OCI-LY1 (cell line): ENCODE results near the gene CDH23.

Experiments used
- H2AFZ ChIP-seq: fragments of 200-600 bp; sonication (generic), shearing (Covaris generic); 2 replicates; pipeline ENCODE4 v1.6.0; 2014; ENCODE audit warnings: antibody characterized with exemption, mild to moderate bottlenecking, low read length
- H3F3A ChIP-seq: fragments of 200-600 bp; sonication (generic), shearing (Covaris generic); 2 replicates; pipeline ENCODE4 v1.6.0; 2014; ENCODE audit warnings: mild to moderate bottlenecking, antibody characterized with exemption, low read length, moderate library complexity; ENCODE audit not compliant: insufficient read depth
- H3K27ac ChIP-seq: fragments of 200-600 bp; sonication (generic); 2 replicates; pipeline ENCODE4 v1.5.1; 2014; ENCODE audit warnings: low read length, mixed run types, mild to moderate bottlenecking, low read depth; ENCODE audit not compliant: poor library complexity, severe bottlenecking
- H3K27me3 ChIP-seq: fragments of 200-600 bp; sonication (generic); 2 replicates; pipeline ENCODE4 v1.6.0; 2014; ENCODE audit warnings: antibody characterized with exemption, mild to moderate bottlenecking, low read length, moderate library complexity; ENCODE audit not compliant: insufficient read depth
- H3K36me3 ChIP-seq: fragments of 200-600 bp; sonication (generic); 2 replicates; pipeline ENCODE4 v1.6.1; 2014; ENCODE audit warnings: mild to moderate bottlenecking, antibody characterized with exemption, low read length, moderate library complexity, mixed read lengths; ENCODE audit not compliant: insufficient read depth
- H3K4me1 ChIP-seq: fragments of 200-600 bp; sonication (generic); 2 replicates; pipeline ENCODE4 v1.5.1; 2014; ENCODE audit warnings: mild to moderate bottlenecking, low read length, moderate library complexity; ENCODE audit not compliant: insufficient read depth, severe bottlenecking
- H3K4me2 ChIP-seq: fragments of 200-600 bp; sonication (generic), shearing (Covaris generic); 2 replicates; pipeline ENCODE4 v1.6.1; 2014; ENCODE audit warnings: low read length
- H3K4me3 ChIP-seq: fragments of 200-600 bp; sonication (generic); 2 replicates; pipeline ENCODE4 v1.5.1; 2014; ENCODE audit warnings: low read length, low read depth, mild to moderate bottlenecking, mixed read lengths; ENCODE audit not compliant: poor library complexity, severe bottlenecking
- H3K79me2 ChIP-seq: fragments of 200-600 bp; shearing (Covaris generic); 2 replicates; pipeline ENCODE4 v1.6.1; 2016; ENCODE audit warnings: mixed run types, low read length, mixed read lengths; ENCODE audit not compliant: insufficient read depth
- H3K9ac ChIP-seq: fragments of 200-600 bp; sonication (generic), shearing (Covaris generic); 2 replicates; pipeline ENCODE4 v1.6.1; 2014; ENCODE audit warnings: mild to moderate bottlenecking, low read length, mixed read lengths
- H3K9me2 ChIP-seq: fragments of 200-600 bp; sonication (generic), shearing (Covaris generic); 2 replicates; pipeline ENCODE4 v1.6.1; 2014; ENCODE audit warnings: low read depth, mild to moderate bottlenecking, low read length, mixed read lengths
- H3K9me3 ChIP-seq: fragments of 200-600 bp; shearing (Covaris generic); 2 replicates; pipeline ENCODE4 v1.6.1; 2014; ENCODE audit warnings: low read length, mixed read lengths
- H4K20me1 ChIP-seq: fragments of 200-600 bp; sonication (generic), shearing (Covaris generic); 2 replicates; pipeline ENCODE4 v1.6.0; 2016; ENCODE audit warnings: mild to moderate bottlenecking, low read length; ENCODE audit not compliant: insufficient read depth
- EZH2 ChIP-seq: fragments of 200-600 bp; sonication (generic), shearing (Covaris generic); IDR thresholded peaks from 2 replicates; pipeline ENCODE4 v1.8.0; 2017; ENCODE audit warnings: borderline replicate concordance, mixed run types, mild to moderate bottlenecking, antibody characterized with exemption, low read length, moderate library complexity, mixed read lengths
- TF ChIP-seq, protein P1 (sequence below): fragments of 200-600 bp; sonication (generic), shearing (Covaris generic); IDR thresholded peaks from 2 replicates; pipeline ENCODE4 v1.5.1; 2017; ENCODE audit warnings: mild to moderate bottlenecking, antibody characterized with exemption, low read length, moderate library complexity, mixed read lengths

Gene CDH23

DNA sequence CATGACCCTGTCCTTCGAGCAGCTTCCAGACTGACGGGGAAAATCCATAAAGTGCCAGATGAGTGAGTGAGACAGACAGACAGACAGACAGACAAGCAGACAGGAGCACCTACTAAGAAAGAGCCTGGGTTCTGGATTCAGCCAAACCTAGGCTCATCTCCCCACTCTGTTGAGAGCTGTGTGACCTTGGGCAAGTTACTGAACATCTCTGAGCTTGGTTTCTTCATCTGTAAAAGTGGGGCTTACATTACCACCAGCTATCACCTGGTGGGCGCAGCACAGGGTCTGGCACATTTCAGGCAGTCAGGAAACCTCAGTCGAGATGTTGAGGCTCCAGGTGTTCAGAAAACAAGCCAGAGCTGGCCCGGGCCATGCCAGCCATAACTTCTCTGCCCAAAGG, 285.3 kb downstream of the CDH23 start:
- Histone ChIP-seq H2AFZ (no peak overlapping the region), H3K79me2 (no peaks in the 10 kb centered on the region), H3K9ac (no peak overlapping the region), H3K4me1 (no peaks in the 10 kb centered on the region), H3K9me2 (no peaks in the 10 kb centered on the region), H3K9me3 (no peaks in the 10 kb centered on the region), H3K4me3 (no peak overlapping the region), H3F3A (no peaks in the 10 kb centered on the region), H3K4me2 (no peak overlapping the region), H3K27ac (no peak overlapping the region), H4K20me1 (no peaks in the 10 kb centered on the region), H3K27me3 (peaks cover 11% of the 10 kb centered on the region; the same call in 1 of the 2 replicates), H3K36me3 (no peaks in the 10 kb centered on the region)
- TF ChIP-seq, protein P1, sequence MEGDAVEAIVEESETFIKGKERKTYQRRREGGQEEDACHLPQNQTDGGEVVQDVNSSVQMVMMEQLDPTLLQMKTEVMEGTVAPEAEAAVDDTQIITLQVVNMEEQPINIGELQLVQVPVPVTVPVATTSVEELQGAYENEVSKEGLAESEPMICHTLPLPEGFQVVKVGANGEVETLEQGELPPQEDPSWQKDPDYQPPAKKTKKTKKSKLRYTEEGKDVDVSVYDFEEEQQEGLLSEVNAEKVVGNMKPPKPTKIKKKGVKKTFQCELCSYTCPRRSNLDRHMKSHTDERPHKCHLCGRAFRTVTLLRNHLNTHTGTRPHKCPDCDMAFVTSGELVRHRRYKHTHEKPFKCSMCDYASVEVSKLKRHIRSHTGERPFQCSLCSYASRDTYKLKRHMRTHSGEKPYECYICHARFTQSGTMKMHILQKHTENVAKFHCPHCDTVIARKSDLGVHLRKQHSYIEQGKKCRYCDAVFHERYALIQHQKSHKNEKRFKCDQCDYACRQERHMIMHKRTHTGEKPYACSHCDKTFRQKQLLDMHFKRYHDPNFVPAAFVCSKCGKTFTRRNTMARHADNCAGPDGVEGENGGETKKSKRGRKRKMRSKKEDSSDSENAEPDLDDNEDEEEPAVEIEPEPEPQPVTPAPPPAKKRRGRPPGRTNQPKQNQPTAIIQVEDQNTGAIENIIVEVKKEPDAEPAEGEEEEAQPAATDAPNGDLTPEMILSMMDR: no peak
- TF ChIP-seq EZH2: no peak

DNA sequence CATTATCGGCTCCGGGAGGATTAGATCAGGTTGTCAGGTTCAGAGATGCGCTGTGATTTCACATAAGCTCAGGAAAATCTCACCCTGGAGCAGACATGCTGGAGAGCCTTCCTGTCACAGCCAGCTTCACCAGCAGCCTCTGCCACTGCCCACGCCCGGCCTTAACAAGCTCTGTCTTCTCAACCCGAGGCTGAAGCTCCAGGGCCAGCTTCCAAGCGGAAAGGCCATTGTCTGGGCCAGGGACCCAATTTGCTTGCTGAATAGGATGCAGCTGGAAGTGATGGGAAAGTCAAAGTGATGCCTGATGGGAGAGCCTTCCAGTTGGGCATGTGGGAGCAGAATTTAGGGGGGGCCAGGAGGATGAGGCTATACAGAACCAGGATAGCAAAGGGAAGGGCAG, 286.6 kb downstream of the CDH23 start:
- Histone ChIP-seq H2AFZ (no peak overlapping the region), H3K4me3 (no peak overlapping the region), H3K4me1 (no peaks in the 10 kb centered on the region), H3K79me2 (no peaks in the 10 kb centered on the region), H3K36me3 (no peaks in the 10 kb centered on the region), H3K9me3 (no peaks in the 10 kb centered on the region), H3K4me2 (no peak overlapping the region), H3K9ac (no peak overlapping the region), H3F3A (0 out of 2 replicates have a peak, but pooled peaks cover 2% of the 10 kb centered on the region), H3K9me2 (no peaks in the 10 kb centered on the region), H3K27me3 (0 out of 2 replicates have a peak, but pooled peaks cover 10% of the 10 kb centered on the region), H3K27ac (no peak overlapping the region), H4K20me1 (no peaks in the 10 kb centered on the region)
- TF ChIP-seq, protein P1: no peak
- TF ChIP-seq EZH2: no peak

DNA sequence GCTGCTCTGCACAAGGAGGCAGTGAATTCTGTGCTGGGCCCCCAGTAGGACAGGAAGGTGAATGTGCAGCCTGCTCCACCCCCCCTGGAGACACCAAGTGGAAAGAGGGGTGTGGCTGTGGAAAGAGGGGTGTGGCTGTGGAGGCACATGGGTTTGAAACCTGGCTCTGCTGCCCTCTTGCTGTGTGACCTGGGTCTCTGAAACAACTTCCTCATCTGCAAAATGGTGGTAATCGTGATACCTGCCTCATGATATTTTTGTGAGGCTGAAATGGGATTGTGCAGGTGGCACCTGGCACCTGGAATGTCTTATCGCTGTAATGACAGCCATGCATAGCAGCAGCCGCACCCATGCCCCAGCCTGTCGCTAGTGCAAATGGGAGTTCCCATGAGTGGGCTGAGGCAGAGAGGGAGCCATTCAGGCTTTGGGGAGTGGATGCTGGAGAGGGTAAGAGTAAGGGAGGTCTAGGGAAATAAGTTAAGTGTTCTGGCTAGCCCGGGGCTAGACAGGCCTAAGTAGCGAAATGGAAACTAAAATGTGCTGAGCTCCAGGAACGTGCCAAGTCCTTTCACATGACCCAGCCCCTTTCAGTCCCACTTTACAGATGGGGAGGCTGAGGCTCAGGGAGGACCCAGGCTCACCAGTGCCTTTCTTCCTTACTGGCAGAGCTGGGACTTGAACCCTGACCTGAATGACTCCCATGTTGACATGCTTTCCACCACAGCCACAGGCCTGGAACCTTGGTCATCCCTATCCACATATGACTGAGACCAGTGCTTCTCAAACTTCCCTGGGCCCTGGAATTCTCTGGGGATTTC, 287.8 kb downstream of the CDH23 start:
- no peak overlapping the region for H3K4me3 ChIP-seq
- H4K20me1 ChIP-seq: no peaks in the 10 kb centered on the region
- TF ChIP-seq, protein P1: peak; percentile 36
- TF ChIP-seq EZH2: no peak
- no peaks in the 10 kb centered on the region for H3K4me1 ChIP-seq
- H3K4me2 ChIP-seq: no peak overlapping the region
- H3K9ac ChIP-seq: no peak overlapping the region
- H3K9me2 ChIP-seq: no peaks in the 10 kb centered on the region
- no peaks in the 10 kb centered on the region for H3K36me3 ChIP-seq
- H3K79me2 ChIP-seq: no peaks in the 10 kb centered on the region
- 0 out of 2 replicates have a peak, but pooled peaks cover 7% of the 10 kb centered on the region for H3K27me3 ChIP-seq
- 0 out of 2 replicates have a peak, but pooled peaks cover 3% of the 10 kb centered on the region for H3F3A ChIP-seq
- H2AFZ ChIP-seq: no peak overlapping the region
- H3K9me3 ChIP-seq: no peaks in the 10 kb centered on the region
- H3K27ac ChIP-seq: no peak overlapping the region
